HG03432 (cell line): Measurements from ENCODE around the gene ABTB2.
"Not testable (repeated sequence)": the region's sequence is repeated elsewhere in the genome, so short reads cannot be mapped to it uniquely, and the experiment has no call there.

Source experiments
- ATAC-seq: cut with Tn5 transposase; IDR thresholded peaks from one replicate; pipeline ENCODE4 v1.9.1; 2021; ENCODE audit warnings: mild to moderate bottlenecking, moderate library complexity; ENCODE audit not compliant: unreplicated experiment

The ABTB2 gene

GRCh38 chr11:34194576-34195335, 163.1 kb downstream of the ABTB2 start:
- ATAC-seq, result no peak

- ATAC-seq, result peak; percentile 68
Measured at GRCh38 chr11:34192481-34193401, 165.1 kb downstream of the ABTB2 start.

GRCh38 chr11:34191578-34191977, 166.2 kb downstream of the ABTB2 start:
- no peak for ATAC-seq

- ATAC-seq, result no peak
Measured at GRCh38 chr11:34190192-34191139, 167.3 kb downstream of the ABTB2 start.

GRCh38 chr11:34189191-34189590, 168.6 kb downstream of the ABTB2 start:
- ATAC-seq, result no peak

GRCh38 chr11:34188181-34188580, 169.6 kb downstream of the ABTB2 start:
- ATAC-seq, result no peak

GRCh38 chr11:34185926-34186841, 171.6 kb downstream of the ABTB2 start:
- no peak for ATAC-seq

- ATAC-seq, result no peak
Measured at GRCh38 chr11:34184505-34185015, 173.2 kb downstream of the ABTB2 start.

GRCh38 chr11:34183848-34184391, 173.9 kb downstream of the ABTB2 start:
- no peak for ATAC-seq

- ATAC-seq, result no peak
Measured at GRCh38 chr11:34182921-34183685, 174.7 kb downstream of the ABTB2 start.

GRCh38 chr11:34182425-34182824, 175.4 kb downstream of the ABTB2 start:
- ATAC-seq, result no peak

GRCh38 chr11:34181856-34182405, 175.9 kb downstream of the ABTB2 start:
- ATAC-seq, result no peak

- no peak for ATAC-seq
Measured at GRCh38 chr11:34181251-34181650, 176.6 kb downstream of the ABTB2 start.

GRCh38 chr11:34180814-34181165, 177.0 kb downstream of the ABTB2 start:
- ATAC-seq, result not testable (repeated sequence)

GRCh38 chr11:34180040-34180813, 177.6 kb downstream of the ABTB2 start:
- no peak for ATAC-seq

- ATAC-seq, result no peak
Measured at GRCh38 chr11:34179026-34179675, 178.7 kb downstream of the ABTB2 start.

- no peak for ATAC-seq
Measured at GRCh38 chr11:34178209-34178821, 179.5 kb downstream of the ABTB2 start.
